T-helper 22 cell (primary cell): Measurements from ENCODE around the gene ITGA5.
A peak's percentile ranks its signal among the peaks of the same experiment; 100 is the strongest.

Experiments
- DNase-seq: peaks from one replicate; pipeline ENCODE4 v3.0.0-alpha.2; 2020; ENCODE audit warnings: low read depth

The ITGA5 gene

GRCh38 chr12:54419088-54419887 is at the start of gene ITGA5:
Gene ITGA5 (minus strand): TSS chr12:54419266. CDS start chr12:54419198, 68 bp downstream.
- DNase-seq = peak; percentile 39

- no peak for DNase-seq
Measured at GRCh38 chr12:54465857-54466523, 46.9 kb upstream of the ITGA5 start.

DNA sequence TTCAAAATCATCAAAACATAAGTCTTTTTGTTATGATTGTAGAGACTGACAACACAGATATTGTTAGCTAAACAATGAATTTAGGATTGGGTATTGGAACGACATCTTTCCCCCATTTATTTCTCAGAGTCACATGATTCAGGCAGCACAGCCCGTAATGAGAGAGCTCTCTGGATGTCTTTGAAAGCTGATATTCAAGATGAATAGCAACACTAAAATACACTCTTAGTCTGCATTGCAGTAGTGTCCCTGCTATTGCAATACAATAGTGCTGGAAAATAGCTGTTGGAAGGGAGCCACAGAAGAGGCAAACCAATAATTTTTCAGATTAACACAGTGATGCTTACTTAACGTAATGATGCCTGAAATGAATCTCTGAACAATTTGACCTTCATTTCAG is 44.4 kb upstream of the ITGA5 start:
- DNase-seq = no peak

GRCh38 chr12:54463034-54463433 is 44.0 kb upstream of the ITGA5 start:
- DNase-seq = no peak

DNA sequence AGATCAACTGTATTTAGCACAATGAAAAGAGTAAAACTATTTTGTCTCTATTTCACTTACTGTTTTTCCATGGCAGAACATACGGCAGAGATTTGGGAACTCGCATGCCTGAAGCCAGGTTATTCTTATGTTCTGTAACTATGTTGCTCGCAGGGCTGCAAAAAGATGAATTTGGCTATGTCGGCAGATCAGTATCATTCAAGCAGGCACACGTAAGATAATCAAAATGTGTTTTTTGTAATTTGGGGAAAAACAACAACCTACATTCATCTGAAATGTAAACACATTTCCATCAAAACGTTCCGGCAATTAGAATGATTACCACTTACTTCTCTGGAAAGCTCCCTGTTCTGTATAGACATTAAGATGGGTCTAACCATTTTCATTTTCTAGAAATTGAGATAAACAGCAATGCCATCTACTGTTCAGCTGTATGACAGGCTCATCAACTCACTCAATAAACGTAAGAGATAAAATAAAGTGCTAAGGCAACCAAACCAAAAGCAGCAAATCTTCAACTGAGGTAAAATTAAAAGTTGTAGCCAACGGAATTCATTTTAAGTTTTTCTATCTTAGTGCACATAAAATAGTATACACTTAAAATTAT is 41.4 kb upstream of the ITGA5 start:
- DNase-seq = no peak

GRCh38 chr12:54459355-54459754 is 40.3 kb upstream of the ITGA5 start:
- DNase-seq = no peak

DNA sequence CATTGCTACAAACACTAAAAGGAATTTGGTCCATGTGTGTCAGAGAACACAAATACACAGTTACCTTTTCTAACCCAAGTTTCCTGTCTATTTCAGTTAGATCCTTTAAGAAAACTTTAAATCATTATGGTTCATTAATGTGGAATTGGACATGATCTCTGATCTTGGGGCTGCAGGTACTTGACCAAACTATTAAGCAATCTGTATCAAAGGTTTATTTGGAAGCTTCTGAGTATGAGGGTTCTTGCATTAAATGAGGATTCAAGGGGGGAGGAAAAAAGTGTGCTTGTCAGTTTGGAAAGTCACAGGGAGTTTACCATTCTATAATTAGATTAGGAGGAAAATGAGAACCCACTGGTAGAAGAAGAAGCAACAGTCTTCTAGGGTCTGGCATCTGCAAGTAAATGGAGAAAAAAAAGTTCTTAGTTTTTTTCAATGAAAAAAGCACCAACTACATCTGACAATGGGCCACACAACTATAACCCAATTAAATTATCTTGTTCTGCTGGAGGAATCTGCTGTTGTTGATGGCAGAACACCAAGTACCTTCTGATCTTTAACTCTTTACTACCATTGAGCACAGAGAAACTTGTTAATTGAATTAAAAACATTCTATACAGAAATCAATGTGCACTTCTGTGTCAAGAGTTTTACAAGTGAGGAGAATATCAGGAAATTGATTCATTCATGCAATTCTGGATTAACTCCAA is 36.8 kb upstream of the ITGA5 start:
- no peak for DNase-seq

DNA sequence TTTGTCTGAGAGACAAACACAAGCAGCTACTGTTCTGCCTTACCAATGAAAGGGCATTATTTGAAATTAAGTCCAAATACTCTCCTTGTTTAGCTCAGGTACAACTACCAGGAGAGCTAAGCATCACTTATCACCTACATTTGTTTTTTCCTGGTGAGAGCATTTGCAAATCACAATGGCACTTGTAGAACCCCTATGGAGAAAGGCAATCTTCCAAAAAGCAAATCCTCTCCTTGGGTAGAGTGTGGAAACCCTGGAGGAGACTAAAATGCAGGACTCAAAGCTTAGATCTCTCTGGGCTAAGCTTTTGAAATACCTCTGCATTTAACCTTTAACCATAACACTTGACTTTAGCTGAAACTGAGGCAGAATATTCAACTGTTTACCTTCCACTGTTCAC is 33.6 kb upstream of the ITGA5 start:
- DNase-seq = no peak

GRCh38 chr12:54448344-54448743 is 29.3 kb upstream of the ITGA5 start:
- DNase-seq = no peak

- DNase-seq = no peak
Measured at GRCh38 chr12:54447917-54448316, 28.9 kb upstream of the ITGA5 start.

GRCh38 chr12:54444206-54444605 is 25.1 kb upstream of the ITGA5 start:
- DNase-seq = no peak

DNA sequence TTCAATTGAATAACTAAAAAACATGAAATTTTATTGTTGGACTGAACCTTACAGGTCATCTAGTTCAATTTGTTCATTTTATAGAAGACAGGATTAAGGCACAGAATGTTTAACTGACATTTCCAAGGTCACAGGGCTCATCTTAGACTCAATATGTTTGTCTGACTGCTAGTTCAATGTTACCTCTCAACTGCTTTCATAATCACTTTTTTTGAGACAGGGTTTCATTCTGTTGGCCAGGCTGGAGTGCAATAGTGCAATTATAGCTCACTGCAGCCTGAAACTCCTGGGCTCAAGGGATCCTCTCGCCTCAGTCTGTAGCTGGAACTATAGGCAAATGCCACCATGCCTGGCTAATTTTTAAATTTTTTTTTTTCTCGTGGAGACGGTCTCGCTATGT is 24.4 kb upstream of the ITGA5 start:
- no peak for DNase-seq

GRCh38 chr12:54442961-54443360 is 23.9 kb upstream of the ITGA5 start:
- DNase-seq = no peak

DNA sequence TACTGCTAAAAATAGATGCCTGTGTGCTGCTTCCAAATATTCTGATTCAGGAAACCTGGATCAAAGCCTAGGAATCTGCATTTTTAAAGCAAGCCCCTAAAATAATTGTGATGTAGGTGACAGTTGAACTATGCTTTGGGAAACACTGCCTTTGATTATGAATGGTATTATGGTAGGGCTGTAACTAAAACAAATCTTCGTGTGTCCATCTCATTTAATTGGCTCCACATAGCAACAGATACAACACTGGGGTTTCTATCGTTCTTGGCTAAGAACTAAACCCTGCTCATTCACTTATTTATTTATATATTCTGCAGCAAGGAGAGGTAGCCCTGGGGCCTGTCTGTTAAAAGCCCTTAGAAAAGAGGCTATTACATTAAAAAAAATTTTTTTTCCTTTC is 23.0 kb upstream of the ITGA5 start:
- DNase-seq = no peak

DNA sequence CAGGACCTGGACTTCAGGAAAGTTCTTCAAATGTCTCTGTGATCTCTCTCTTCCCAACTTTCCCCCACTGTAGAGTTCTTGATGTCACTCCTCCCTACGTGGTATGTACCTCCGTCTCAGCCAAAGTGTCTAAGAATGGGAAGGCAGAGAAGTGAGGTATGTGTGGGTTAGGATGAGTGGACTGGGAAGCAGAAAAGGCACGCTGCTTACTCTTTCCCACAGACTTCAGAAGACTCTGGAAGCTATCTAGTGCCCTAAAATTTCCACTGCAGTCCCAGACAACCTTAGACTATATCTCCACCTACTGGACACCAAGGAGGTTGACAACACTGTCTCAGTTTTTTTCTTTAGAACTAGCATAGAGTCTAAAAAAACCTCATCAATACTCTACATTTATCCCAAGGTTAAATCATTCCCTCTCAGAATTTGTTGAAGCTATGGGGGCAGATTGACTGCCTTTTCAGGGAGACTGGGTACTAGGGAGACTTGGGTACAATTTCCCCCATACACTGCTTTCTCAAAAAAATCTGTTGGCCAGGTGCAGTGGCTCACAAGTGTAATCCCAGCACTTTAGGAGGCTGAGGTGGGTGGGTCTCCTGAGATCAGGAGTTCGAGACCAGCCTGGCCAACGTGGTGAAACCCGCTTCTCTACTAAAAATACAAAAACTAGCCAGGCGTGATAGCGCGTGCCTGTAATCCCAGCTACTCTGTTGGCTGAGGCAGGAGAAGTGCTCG is 20.6 kb upstream of the ITGA5 start:
- DNase-seq = no peak

DNA sequence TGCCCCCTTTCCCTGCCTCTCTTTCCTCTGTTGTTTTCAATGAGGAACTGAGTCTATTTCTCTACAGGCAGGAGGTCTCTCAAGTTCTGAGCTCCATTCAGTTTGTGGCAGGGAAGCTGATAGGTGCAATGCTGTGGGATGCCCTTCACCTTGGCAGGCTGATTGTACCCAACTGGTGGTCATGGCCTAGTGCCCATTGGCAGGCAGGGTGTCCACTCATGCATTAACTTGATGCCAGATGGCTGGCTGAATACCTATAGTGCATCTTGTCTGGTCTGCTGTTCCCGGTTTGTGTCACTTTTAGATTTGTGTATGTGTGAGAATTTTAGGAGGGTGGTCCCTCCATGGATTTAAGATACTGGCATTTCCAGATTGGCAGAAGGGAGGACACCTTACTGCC is 20.0 kb upstream of the ITGA5 start:
- no peak for DNase-seq

DNA sequence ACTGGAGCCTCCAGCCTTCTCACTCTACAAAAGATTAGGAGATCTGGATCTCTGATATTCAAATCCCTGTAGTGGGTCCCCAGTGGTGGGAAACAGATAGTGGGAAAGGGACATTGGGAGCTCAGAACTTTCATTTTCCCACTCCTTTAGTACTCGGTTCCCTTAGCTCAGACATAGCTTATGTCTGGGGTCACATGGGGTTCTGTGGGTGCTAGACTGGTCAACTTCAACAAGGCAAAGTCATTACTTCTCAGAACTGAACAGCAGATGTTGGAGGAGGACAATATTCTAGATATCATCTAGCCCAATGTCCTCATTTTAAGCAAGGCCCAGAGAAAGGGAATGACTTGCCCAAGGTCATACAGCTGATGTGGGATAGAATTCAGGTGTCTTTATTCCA is 19.5 kb upstream of the ITGA5 start:
- no peak for DNase-seq

- DNase-seq = no peak
Measured at GRCh38 chr12:54437697-54438096, 18.6 kb upstream of the ITGA5 start.

- DNase-seq = no peak
Measured at GRCh38 chr12:54437243-54437642, 18.2 kb upstream of the ITGA5 start.

- DNase-seq = no peak
Measured at GRCh38 chr12:54432815-54433164, 13.7 kb upstream of the ITGA5 start.

GRCh38 chr12:54431911-54432814 is 13.1 kb upstream of the ITGA5 start:
- no peak for DNase-seq
